ENCODE results near the gene MMP15.
"Not testable (repeated sequence)": the region's sequence is repeated elsewhere in the genome, so short reads cannot be mapped to it uniquely, and the experiment has no call there.

Gene MMP15

DNA sequence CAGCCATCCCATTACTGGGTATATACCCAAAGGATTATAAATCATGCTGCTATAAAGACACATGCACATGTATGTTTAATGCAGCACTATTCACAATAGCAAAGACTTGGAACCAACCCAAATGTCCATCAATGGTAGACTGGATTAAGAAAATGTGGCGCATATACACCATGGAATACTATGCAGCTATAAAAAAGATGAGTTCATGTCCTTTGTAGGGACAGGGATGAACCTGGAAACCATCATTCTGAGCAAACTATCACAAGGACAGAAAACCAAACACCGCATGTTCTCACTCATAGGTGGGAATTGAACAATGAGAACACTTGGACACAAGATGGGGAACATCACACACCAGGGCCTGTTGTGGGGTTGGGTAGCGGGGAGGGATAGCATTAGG is 64.8 kb downstream of the MMP15 start:
- not testable (repeated sequence) for DNase-seq

DNA sequence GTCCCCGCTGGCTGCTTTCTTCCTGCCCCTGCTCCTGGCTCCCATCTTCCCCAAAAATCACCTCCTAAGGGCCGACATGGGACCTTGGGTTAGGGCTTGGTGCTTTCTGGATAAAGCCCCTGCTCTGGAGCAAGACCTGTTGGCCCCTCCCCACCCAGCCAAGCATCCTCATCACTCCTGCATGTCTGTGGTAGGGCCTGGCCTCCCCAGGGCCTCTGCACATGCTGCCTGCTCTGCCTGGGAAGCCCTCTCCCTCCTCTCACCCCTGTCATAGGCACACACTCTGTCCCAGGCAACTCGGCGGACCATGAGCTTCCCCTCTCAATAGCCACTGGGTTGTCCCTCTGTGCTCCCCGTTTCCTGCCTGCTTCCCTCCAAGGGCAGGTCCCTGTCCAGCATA is 68.5 kb downstream of the MMP15 start:
- no peak for DNase-seq

DNA sequence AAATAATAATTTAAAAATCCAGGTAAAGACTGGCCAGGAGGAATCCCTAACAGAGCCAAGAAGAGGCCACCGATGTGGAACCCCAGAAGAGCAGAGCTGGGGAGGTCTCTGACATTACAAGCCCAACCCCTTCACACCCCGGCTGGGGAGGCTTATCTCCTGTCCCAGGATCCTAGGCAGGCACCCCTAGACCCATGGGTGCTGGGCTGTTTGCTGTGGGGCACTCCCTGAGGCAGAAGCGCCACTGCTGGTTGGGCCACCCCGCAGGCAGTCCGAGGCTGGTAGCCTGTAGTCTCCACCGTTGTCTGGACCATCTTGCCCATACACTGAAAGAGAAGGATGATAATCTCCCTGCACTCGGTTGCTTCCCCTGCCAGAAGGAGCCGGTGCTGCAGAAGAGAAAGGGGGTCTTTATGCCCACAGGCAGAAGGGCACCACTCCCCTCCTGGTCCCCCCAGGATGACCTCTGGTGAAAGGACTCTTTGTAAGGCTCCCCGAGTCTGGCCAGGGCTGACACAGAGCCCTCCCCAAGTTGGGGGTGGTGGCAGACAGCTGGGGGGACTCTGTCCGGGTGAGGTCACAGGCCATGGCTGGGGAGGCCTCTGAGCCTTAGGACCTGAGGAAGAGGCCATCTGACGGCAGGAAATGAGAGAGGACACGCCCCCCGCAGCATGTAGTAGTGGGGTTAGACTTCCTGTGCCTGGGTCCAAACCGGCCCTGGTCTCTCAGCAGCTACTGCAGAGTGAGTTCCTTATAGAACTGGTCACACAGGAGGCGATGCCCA is 69.4 kb downstream of the MMP15 start:
- DNase-seq: no peak

DNA sequence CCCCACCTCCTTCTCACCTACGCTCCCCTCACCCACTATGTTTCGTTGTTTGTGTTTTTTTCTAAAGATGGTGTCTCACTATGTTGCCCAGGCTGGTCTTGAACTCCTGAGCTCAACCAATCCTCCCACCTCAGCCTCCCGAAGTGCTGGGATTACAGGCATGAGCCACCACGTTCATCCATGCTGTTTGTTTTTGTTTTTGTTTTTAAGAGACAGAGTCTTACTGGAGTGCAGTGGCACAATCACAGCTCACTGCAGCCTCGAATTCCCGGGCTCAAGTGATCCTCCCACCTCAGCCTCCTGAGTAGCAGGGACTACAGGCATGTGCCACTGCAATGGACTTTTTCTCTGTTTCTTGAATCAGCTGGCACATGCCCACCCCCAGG is 70.0 kb downstream of the MMP15 start:
- not testable (repeated sequence) for DNase-seq

DNA sequence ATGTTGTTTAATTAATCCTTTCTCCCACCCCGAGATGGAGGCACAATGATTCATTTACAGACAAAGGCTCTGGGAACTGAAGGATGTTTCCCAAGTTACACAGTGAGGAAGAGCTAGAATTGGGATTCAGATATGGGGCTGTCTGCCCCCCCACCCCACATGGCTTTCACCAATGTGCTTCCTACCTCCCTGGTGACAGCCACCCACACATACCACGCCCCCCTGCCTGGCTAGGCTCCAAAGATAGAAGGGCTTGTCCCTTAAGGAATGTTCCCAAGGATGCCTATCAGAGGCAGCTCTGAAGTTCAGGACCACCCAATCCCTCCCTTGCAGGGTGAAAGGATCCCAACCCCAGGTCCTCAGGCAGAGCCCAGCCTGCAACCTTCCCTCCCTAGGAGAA is 70.7 kb downstream of the MMP15 start:
- no peak for DNase-seq

All from NCI-H2171 (cell line).